Measurements from ENCODE around the gene BMPER. TPM values are rescaled to one million over a fixed set of nuclear protein-coding genes. Genes with fewer than 3 reads are reported as not detected.

BMPER gene
- total RNA-seq, 2 experiments from 2014 or later: not detected

DNA sequence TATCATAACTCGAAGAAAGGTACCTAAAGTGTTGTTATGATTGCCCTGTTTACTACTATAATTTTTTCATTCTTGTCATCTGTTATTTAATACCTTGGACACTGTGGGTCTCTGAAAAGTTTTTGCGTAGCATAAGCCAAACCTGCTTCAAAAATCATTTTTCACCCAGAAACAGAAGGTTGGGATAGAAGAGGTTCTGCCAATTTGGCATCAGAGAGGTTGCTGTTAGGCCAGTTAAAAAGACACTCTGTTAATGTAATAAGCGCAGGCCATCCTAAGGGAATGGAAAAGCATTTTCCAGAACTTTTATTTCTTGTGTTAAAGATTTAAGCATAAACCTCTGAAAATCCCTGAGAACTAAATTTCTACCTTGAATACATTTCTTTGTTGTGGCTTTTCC is 212.2 kb downstream of the BMPER start:
- Mint-ChIP-seq H3K27me3 (no peaks in the 10 kb centered on the region), H3K4me3 (no peak overlapping the region), H3K27ac (no peak overlapping the region), H3K4me1 (ENCODE audit: low read depth) (no peaks in the 10 kb centered on the region), H3K9me3 (peaks cover 7% of the 10 kb centered on the region), H3K36me3 (ENCODE audit: low read depth) (no peaks in the 10 kb centered on the region)
- no peak for TF ChIP-seq CTCF (IDR thresholded peaks at IDR 0.05)
- no peaks in the 10 kb centered on the region for H3K36me3 ChIP-seq (ENCODE audit: insufficient read depth, low read length)
- peaks cover 7 to 8% of the 10 kb centered on the region in 2 experiments for H3K9me3 ChIP-seq (ENCODE audit: control insufficient read depth in 1 of 2, insufficient read depth in 1 of 2, low read length in 2 of 2)
- no peak overlapping the region for H3K27ac ChIP-seq (ENCODE audit: low read depth in 1 of 2, low read length in 2 of 2)
- ChIA-PET POLR2A (no interaction called here), CTCF (no interaction called here)
- H3K4me3 ChIP-seq (ENCODE audit: low read length): no peak overlapping the region
- no peaks in the 10 kb centered on the region for H3K27me3 ChIP-seq (ENCODE audit: control insufficient read depth in 1 of 2, insufficient read depth in 2 of 2, low read length in 2 of 2)
- no peak for ATAC-seq (ENCODE audit: poor library complexity)
- no peaks in the 10 kb centered on the region for H3K4me1 ChIP-seq (ENCODE audit: insufficient read depth, low read length)
- DNase-seq: no peak
- intact Hi-C loops (cut with DNase I, micrococcal nuclease): no loop called here

- Histone ChIP-seq H3K4me1 (ENCODE audit: insufficient read depth, low read length) (no peaks in the 10 kb centered on the region), H3K4me3 (ENCODE audit: low read length) (no peak overlapping the region), H3K36me3 (ENCODE audit: insufficient read depth, low read length) (no peaks in the 10 kb centered on the region), H3K9me3 (ENCODE audit: control insufficient read depth in 1 of 2, insufficient read depth in 1 of 2, low read length in 2 of 2) (peaks cover 8 to 14% of the 10 kb centered on the region in 2 experiments), H3K27me3 (ENCODE audit: control insufficient read depth in 1 of 2, insufficient read depth in 2 of 2, low read length in 2 of 2) (no peaks in the 10 kb centered on the region), H3K27ac (ENCODE audit: low read depth in 1 of 2, low read length in 2 of 2) (no peak overlapping the region)
- H3K4me3 Mint-ChIP-seq: no peak overlapping the region
- no peak for DNase-seq
- no peak overlapping the region for H3K27ac Mint-ChIP-seq
- no peak for TF ChIP-seq CTCF (IDR thresholded peaks at IDR 0.05)
- H3K27me3 Mint-ChIP-seq: no peaks in the 10 kb centered on the region
- H3K36me3 Mint-ChIP-seq (ENCODE audit: low read depth): no peaks in the 10 kb centered on the region
- intact Hi-C loops (cut with DNase I, micrococcal nuclease): no loop called here
- ATAC-seq (ENCODE audit: poor library complexity): no peak
- CTCF ChIA-PET: no interaction called here
- H3K4me1 Mint-ChIP-seq (ENCODE audit: low read depth): no peaks in the 10 kb centered on the region
- H3K9me3 Mint-ChIP-seq: peaks cover 10% of the 10 kb centered on the region
- POLR2A ChIA-PET: no interaction called here
These were observed 216.0 kb downstream of the BMPER start for GRCh38 chr7:34121366-34121765.

DNA sequence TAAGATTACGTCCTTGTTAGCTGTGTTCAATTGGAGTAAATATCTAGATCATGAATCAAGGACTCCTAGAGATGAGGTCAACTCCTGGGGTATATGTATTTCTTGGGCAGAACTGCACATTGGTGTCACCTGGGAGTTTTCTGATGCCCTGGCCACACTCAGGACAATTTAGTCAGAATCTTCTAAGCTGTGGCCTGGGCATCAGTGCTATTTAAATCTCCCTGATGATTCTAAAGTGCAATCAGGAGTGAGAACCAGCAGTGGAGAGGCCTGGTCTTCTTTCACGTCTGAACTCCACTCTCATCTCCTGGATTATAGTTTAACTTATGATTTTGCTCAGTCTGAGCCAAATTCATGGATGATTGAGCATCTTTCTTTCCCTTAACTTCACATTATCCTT is 218.0 kb downstream of the BMPER start:
- ChIA-PET CTCF (no interaction called here), POLR2A (no interaction called here)
- H3K4me1 Mint-ChIP-seq (ENCODE audit: low read depth): no peaks in the 10 kb centered on the region
- H3K9me3 Mint-ChIP-seq: peaks cover 11% of the 10 kb centered on the region
- H3K4me3 Mint-ChIP-seq: no peak overlapping the region
- no peaks in the 10 kb centered on the region for H3K27me3 Mint-ChIP-seq
- no peaks in the 10 kb centered on the region for H3K36me3 Mint-ChIP-seq (ENCODE audit: low read depth)
- TF ChIP-seq CTCF (IDR thresholded peaks at IDR 0.05): no peak
- Histone ChIP-seq H3K9me3 (ENCODE audit: control insufficient read depth in 1 of 2, insufficient read depth in 1 of 2, low read length in 2 of 2) (peaks cover 4 to 14% of the 10 kb centered on the region in 2 experiments), H3K27me3 (ENCODE audit: control insufficient read depth in 1 of 2, insufficient read depth in 2 of 2, low read length in 2 of 2) (no peaks in the 10 kb centered on the region), H3K4me3 (ENCODE audit: low read length) (no peak overlapping the region), H3K4me1 (ENCODE audit: insufficient read depth, low read length) (no peaks in the 10 kb centered on the region), H3K27ac (ENCODE audit: low read depth in 1 of 2, low read length in 2 of 2) (no peak overlapping the region), H3K36me3 (ENCODE audit: insufficient read depth, low read length) (no peaks in the 10 kb centered on the region)
- H3K27ac Mint-ChIP-seq: no peak overlapping the region
- ATAC-seq (ENCODE audit: poor library complexity) (no peak), DNase-seq (no peak)
- intact Hi-C loops (cut with DNase I, micrococcal nuclease): no loop called here
